ENCODE measurements around the gene CEP44. TPM values are rescaled to one million over a fixed set of nuclear protein-coding genes. Genes with fewer than 3 reads are reported as not detected.

Gene CEP44
- total and polyA plus RNA-seq, 10 of the 15 experiments (the other 5 are each of a cell fraction or from before 2014, with no cell fraction given) = 7.6 to 19.8 (median 14.2) TPM

- TF ChIP-seq NFXL1 (IDR thresholded peaks at IDR 0.05; ENCODE audit: borderline replicate concordance) (no peak), GABPA (IDR thresholded peaks at IDR 0.05; ENCODE audit: low read depth) (no peak), MYB (IDR thresholded peaks at IDR 0.05; ENCODE audit: borderline replicate concordance, low read depth, low read length) (no peak), SP1 (IDR thresholded peaks at IDR 0.05; ENCODE audit: low read depth, low read length) (no peak), ZNF687 (IDR thresholded peaks at IDR 0.05) (no peak), SMC3 (IDR thresholded peaks at IDR 0.05; ENCODE audit: borderline replicate concordance, low read length) (no peak), ZBTB33 (IDR thresholded peaks at IDR 0.05) (no peak), KAT2A (conservative IDR thresholded peaks at IDR 0.05; ENCODE audit: control insufficient read depth, low read depth, low read length) (no peak), SKIL (IDR thresholded peaks at IDR 0.05; ENCODE audit: low read depth, poor library complexity, severe bottlenecking) (no peak)
Measured at GRCh38 chr4:174244441-174244840, 39.3 kb upstream of the CEP44 start (continued).
